Lung (tissue), 12 donors: ENCODE data around the gene HLX. TPM values are rescaled to one million over a fixed set of nuclear protein-coding genes. Genes with fewer than 3 reads are reported as not detected.

Experiments used
- ATAC-seq: fragments of 200-7000 bp; cut with Tn5 transposase; one replicate; pipeline ENCODE4 v1.9.1; 2020; ENCODE audit warnings: moderate number of reproducible peaks; ENCODE audit not compliant: insufficient read depth, low FRiP score
- DNase-seq, 3 donors: peaks; one replicate each; pipeline ENCODE4 v3.0.0-alpha.2; 2013 to 2017
- H3K27ac ChIP-seq, 2 donors: one replicate each; pipeline ENCODE4 v1.5.1; 2013; ENCODE audit warnings: mild to moderate bottlenecking in 2 of 2, moderate library complexity in 2 of 2, control low read depth in 1 of 2, inconsistent platforms in 1 of 2, low read depth in 1 of 2, low read length in 1 of 2
- H3K27me3 ChIP-seq, 3 donors: one replicate each; pipeline ENCODE4 v1.5.1; 2013; ENCODE audit warnings: low read length in 2 of 3; ENCODE audit not compliant: control insufficient read depth in 3 of 3, insufficient read depth in 3 of 3
- H3K36me3 ChIP-seq, 4 donors: one replicate each; pipeline ENCODE4 v1.5.1; 2013; ENCODE audit warnings: low read length in 4 of 4, mild to moderate bottlenecking in 1 of 4, moderate library complexity in 1 of 4; ENCODE audit not compliant: control insufficient read depth in 4 of 4, insufficient read depth in 4 of 4
- H3K4me1 ChIP-seq, 5 donors: one replicate each; pipeline ENCODE4 v1.5.1; 2013; ENCODE audit warnings: low read length in 5 of 5, mild to moderate bottlenecking in 2 of 5, moderate library complexity in 1 of 5; ENCODE audit not compliant: control insufficient read depth in 5 of 5, insufficient read depth in 5 of 5
- H3K4me3 ChIP-seq: one replicate; pipeline ENCODE4 v1.5.1; 2013; ENCODE audit warnings: mild to moderate bottlenecking, control low read depth, moderate library complexity
- H3K9ac ChIP-seq, 2 donors: one replicate each; pipeline ENCODE4 v1.5.1; 2013; ENCODE audit warnings: low read length in 2 of 2, control low read depth in 1 of 2; ENCODE audit not compliant: insufficient read depth in 1 of 2
- H3K9me3 ChIP-seq, 4 donors: one replicate each; pipeline ENCODE4 v1.5.1; 2013; ENCODE audit warnings: low read length in 3 of 4, mild to moderate bottlenecking in 1 of 4, moderate library complexity in 1 of 4; ENCODE audit not compliant: control insufficient read depth in 4 of 4, insufficient read depth in 3 of 4
- WGBS, 2 donors: extraction: QIAGEN DNeasy Blood & Tissue Kit; methylation state at CpG; one replicate each; pipeline ENCODE4 v1.1.7; 2013; 5-methylcytosine and 5-hydroxymethylcytosine counted together
- polyA plus RNA-seq, 2 donors: library from polyadenylated mRNA; stranded (reverse); fragments of 200-250 nt; gene quantifications; one replicate each; pipeline ENCODE4 v1.2.1, GENCODE V29; 2013
- total RNA-seq, 2 donors: library from RNA; depleted of rRNA in 1 of 2; stranded (reverse); fragments of >200 nt in 1 of 2; gene quantifications; one replicate each; pipeline ENCODE4 v1.2.1, GENCODE V29; 2014 to 2021
- TF ChIP-seq, protein P1 (sequence below): IDR thresholded peaks from 2 replicates; pipeline ENCODE4 v1.5.1; 2012; ENCODE audit warnings: mild to moderate bottlenecking; ENCODE audit errors: control extremely low read depth, extremely low read depth
- donor health status: control.
- donor health status: control.
- donor health status: Bipolar disorder and iron deficiency.
- donor health status: healthy.
- donor health status: DM: yes; HTN: yes; CAD: no.

HLX gene
- total and polyA plus RNA-seq, 4 donors, result 14.8 to 36.7 (median 25.7) TPM

DNA sequence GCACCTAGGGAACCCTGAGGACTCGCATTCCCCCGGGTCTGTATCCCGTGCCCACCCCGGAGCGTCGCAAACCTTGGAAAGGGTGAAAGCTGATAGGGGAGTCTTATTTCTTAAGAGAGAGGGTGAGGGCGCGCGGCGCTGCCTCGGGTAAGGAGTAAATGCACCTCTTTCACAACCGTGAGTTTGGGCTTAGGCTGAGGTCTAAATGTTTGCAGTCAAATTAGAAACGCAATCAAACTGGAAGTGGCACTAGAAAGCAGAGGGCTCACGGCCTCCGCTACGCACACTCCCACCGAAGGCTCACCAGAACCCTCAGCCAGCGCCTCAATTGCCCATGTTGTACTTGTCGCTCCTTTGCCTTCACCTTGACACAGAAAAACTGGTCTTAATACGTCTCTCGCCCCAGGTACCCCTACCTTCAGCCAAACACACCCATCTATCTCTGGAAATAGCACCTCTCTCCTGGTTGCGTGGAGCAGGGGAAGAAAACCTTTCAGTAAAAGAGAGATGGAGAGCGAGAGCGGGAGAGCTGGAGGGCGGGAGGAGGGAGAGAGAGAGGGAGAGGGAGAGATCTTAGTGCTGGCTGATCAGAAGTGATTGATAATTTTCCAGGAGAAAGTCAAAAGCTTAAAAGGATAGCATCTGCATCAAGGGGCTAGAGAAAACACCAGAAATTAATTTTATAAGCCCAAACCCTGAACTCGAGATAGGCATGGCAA is 1.7 kb upstream of the HLX start:
- ATAC-seq (no peak), DNase-seq (peak in 1 of 3 donors; percentile 18)
- H3K27me3 ChIP-seq, result peaks cover 0 to 42% (median 3%) of the 10 kb centered on the region in 3 donors
- TF ChIP-seq, protein P1, sequence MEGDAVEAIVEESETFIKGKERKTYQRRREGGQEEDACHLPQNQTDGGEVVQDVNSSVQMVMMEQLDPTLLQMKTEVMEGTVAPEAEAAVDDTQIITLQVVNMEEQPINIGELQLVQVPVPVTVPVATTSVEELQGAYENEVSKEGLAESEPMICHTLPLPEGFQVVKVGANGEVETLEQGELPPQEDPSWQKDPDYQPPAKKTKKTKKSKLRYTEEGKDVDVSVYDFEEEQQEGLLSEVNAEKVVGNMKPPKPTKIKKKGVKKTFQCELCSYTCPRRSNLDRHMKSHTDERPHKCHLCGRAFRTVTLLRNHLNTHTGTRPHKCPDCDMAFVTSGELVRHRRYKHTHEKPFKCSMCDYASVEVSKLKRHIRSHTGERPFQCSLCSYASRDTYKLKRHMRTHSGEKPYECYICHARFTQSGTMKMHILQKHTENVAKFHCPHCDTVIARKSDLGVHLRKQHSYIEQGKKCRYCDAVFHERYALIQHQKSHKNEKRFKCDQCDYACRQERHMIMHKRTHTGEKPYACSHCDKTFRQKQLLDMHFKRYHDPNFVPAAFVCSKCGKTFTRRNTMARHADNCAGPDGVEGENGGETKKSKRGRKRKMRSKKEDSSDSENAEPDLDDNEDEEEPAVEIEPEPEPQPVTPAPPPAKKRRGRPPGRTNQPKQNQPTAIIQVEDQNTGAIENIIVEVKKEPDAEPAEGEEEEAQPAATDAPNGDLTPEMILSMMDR, result no peak
- H3K9ac ChIP-seq, result peak overlapping the region in 1 of 2 donors; percentile 86
- peak overlapping the region; percentile 80 to 81 for H3K27ac ChIP-seq
- peaks cover 0 to 60% (median 8%) of the 10 kb centered on the region in 5 donors for H3K4me1 ChIP-seq
- H3K4me3 ChIP-seq, result peak overlapping the region; percentile 37
- H3K36me3 ChIP-seq, result peaks cover 0 to 27% (median 3%) of the 10 kb centered on the region in 4 donors
- no peaks in the 10 kb centered on the region for H3K9me3 ChIP-seq
- 29 to 34% methylated on average over 26 of the region's 26 CpGs for WGBS, 2 donors

DNA sequence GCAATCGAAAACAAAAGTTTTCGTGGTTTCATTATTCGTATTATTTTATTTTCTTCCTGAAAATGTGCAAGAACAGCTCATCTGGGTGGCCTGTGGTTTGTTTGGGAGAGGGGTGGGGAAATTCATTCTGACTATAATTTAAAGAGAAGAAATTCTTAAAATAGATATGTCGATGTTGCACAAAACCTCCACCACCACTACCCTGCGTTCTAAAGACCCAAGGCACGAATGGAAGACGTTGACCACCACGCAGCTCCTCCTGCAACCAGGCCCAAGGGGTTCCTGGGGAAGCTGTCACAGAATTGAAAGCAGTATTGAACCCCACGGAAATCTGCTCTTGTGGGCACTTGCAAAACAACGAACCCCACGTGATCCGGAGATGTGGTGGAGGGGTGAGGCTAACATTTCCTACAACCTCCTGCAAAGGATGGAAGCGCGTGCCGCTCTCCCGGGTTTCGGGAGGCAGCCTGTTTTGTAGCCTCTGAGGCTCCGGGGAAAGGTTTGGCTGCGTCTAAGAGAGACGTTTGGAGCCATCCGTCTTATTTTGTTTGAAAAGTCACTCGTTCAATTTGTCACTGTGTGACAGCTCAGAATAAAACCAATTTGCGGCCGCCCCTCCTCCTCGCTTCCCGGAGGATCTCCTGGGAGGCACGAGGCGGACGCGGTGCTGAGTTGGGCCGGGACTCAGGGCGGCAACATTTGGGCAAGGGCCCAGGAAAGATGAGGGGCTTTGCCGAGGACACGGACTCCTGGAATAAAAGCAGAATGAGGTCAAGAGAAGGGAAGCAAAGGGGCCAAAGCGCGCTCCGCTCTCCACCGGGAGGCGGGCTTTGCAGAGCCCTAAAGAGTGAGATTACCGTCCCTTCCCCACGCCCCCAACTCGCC is 810 bp upstream of the HLX start:
- Histone ChIP-seq H3K4me1 (peaks cover 0 to 69% (median 8%) of the 10 kb centered on the region in 5 donors), H3K27me3 (peaks cover 0 to 42% (median 4%) of the 10 kb centered on the region in 3 donors), H3K36me3 (peaks cover 0 to 33% (median 6%) of the 10 kb centered on the region in 4 donors), H3K4me3 (peak overlapping the region; percentile 46), H3K27ac (peak overlapping the region; percentile 79 to 89), H3K9me3 (no peaks in the 10 kb centered on the region), H3K9ac (peak overlapping the region in 1 of 2 donors; percentile 86)
- DNase-seq, result peak; percentile 65 to 76 (median 70)
- TF ChIP-seq, protein P1, result no peak
- no peak for ATAC-seq
- WGBS, 2 donors, result 4 to 8% methylated on average over 42 of the region's 42 CpGs

DNA sequence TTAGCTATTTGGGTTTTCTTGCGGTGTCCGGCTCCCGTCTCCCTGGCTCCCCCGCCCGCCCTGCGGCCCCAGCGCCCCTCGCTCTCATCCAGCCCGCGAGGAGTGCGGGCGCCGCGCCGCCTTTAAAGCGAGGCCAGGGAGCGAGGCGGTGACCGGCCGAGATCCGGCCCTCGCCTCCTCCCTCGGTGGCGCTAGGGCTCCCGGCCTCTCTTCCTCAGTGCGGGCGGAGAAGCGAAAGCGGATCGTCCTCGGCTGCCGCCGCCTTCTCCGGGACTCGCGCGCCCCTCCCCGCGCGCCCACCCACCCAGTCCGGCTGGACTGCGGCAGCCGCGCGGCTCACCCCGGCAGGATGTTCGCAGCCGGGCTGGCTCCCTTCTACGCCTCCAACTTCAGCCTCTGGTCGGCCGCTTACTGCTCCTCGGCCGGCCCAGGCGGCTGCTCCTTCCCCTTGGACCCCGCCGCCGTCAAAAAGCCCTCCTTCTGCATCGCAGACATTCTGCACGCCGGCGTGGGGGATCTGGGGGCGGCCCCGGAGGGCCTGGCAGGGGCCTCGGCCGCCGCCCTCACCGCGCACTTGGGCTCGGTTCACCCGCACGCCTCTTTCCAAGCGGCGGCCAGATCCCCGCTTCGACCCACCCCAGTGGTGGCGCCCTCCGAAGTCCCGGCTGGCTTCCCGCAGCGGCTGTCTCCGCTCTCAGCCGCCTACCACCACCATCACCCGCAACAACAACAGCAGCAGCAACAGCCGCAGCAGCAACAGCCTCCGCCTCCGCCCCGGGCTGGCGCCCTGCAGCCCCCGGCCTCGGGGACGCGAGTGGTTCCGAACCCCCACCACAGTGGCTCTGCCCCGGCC is 492 bp downstream of the HLX start:
- Histone ChIP-seq H3K4me1 (peaks cover 0 to 73% (median 12%) of the 10 kb centered on the region in 5 donors), H3K9ac (peak overlapping the region; percentile 41 to 96), H3K9me3 (peaks cover 0 to 3% (median 0%) of the 10 kb centered on the region in 4 donors), H3K4me3 (peak overlapping the region; percentile 83), H3K36me3 (peaks cover 3 to 46% (median 13%) of the 10 kb centered on the region in 4 donors), H3K27me3 (peaks cover 0 to 51% (median 5%) of the 10 kb centered on the region in 3 donors), H3K27ac (peak overlapping the region; percentile 80 to 91)
- TF ChIP-seq, protein P1, result no peak
- ATAC-seq (peak; percentile 55), DNase-seq (peak; percentile 58 to 67 (median 65))
- 0 to 1% methylated on average over 63 to 94 of the region's 94 CpGs for WGBS, 2 donors
